GM23338 (cell line): ENCODE measurements around the gene THUMPD3. TPM values are rescaled to one million over a fixed set of nuclear protein-coding genes. Genes with fewer than 3 reads are reported as not detected.

Experiments used
- ATAC-seq: fragments of 200-7000 bp; cut with Tn5 transposase; 3 replicates; pipeline ENCODE4 v1.9.1; 2020
- DNase-seq: peaks from one replicate; pipeline ENCODE4 v3.0.0-alpha.2; 2015; ENCODE audit warnings: low spot score
- H2AFZ ChIP-seq: fragments of 200-600 bp; sonication (generic); 2 replicates; pipeline ENCODE4 v1.8.0; 2016; ENCODE audit warnings: antibody characterized with exemption, mild to moderate bottlenecking, moderate library complexity
- H3F3A ChIP-seq: fragments of 200-600 bp; sonication (generic); replicated peaks from 2 replicates; pipeline ENCODE4 v1.8.0; 2017; ENCODE audit warnings: antibody characterized with exemption, mixed run types, low read depth
- H3K27ac ChIP-seq: fragments of 200-600 bp; sonication (generic); 2 replicates; pipeline ENCODE4 v1.6.1; 2016; ENCODE audit warnings: low read depth
- H3K27me3 ChIP-seq: fragments of 200-600 bp; sonication (generic); 2 replicates; pipeline ENCODE4 v1.8.0; 2016; ENCODE audit warnings: mild to moderate bottlenecking, mixed run types, moderate library complexity; ENCODE audit not compliant: insufficient read depth
- H3K36me3 ChIP-seq: fragments of 200-600 bp; sonication (generic); 2 replicates; pipeline ENCODE4 v1.8.0; 2016; ENCODE audit warnings: mild to moderate bottlenecking; ENCODE audit not compliant: insufficient read depth
- H3K4me1 ChIP-seq: fragments of 200-600 bp; sonication (generic); 2 replicates; pipeline ENCODE4 v1.8.0; 2016; ENCODE audit warnings: mild to moderate bottlenecking, moderate library complexity; ENCODE audit not compliant: insufficient read depth
- H3K4me2 ChIP-seq: fragments of 200-600 bp; sonication (generic); 2 replicates; pipeline ENCODE4 v1.7.1; 2017; ENCODE audit warnings: mixed run types
- H3K4me3 ChIP-seq: fragments of 200-600 bp; sonication (generic); 2 replicates; pipeline ENCODE4 v1.6.1; 2016; ENCODE audit warnings: mixed run types
- H3K79me2 ChIP-seq: fragments of 200-600 bp; sonication (generic); replicated peaks from 2 replicates; pipeline ENCODE4 v1.8.0; 2017; ENCODE audit warnings: mild to moderate bottlenecking; ENCODE audit not compliant: insufficient read depth
- H3K9me2 ChIP-seq: fragments of 200-600 bp; sonication (generic); 2 replicates; pipeline ENCODE4 v1.8.0; 2017; ENCODE audit not compliant: insufficient read depth
- H4K20me1 ChIP-seq: fragments of 200-600 bp; sonication (generic); replicated peaks from 2 replicates; pipeline ENCODE4 v1.8.0; 2017; ENCODE audit warnings: mild to moderate bottlenecking; ENCODE audit not compliant: insufficient read depth
- H3K27ac Mint-ChIP-seq: 2 replicates; pipeline ENCODE4 v1.8.0; 2020; ENCODE audit warnings: inconsistent platforms, mild to moderate bottlenecking, moderate library complexity, mixed read lengths
- H3K27me3 Mint-ChIP-seq: 3 replicates; pipeline ENCODE4 v1.8.0; 2022; ENCODE audit warnings: low read depth, mild to moderate bottlenecking, moderate library complexity, mixed read lengths, inconsistent platforms; ENCODE audit not compliant: insufficient read depth, poor library complexity
- H3K36me3 Mint-ChIP-seq: 3 replicates; pipeline ENCODE4 v1.8.0; 2021; ENCODE audit warnings: low read depth, mild to moderate bottlenecking, inconsistent platforms, moderate library complexity, mixed read lengths
- H3K4me1 Mint-ChIP-seq: 3 replicates; pipeline ENCODE4 v1.8.0; 2020; ENCODE audit warnings: mild to moderate bottlenecking, inconsistent platforms, mixed read lengths
- H3K4me3 Mint-ChIP-seq: 3 replicates; pipeline ENCODE4 v1.8.0; 2021; ENCODE audit warnings: moderate library complexity, mild to moderate bottlenecking, inconsistent platforms, mixed read lengths
- H3K9me3 Mint-ChIP-seq: 3 replicates; pipeline ENCODE4 v1.8.0; 2020; ENCODE audit warnings: moderate library complexity, mild to moderate bottlenecking, inconsistent platforms, mixed read lengths
- CREB1 ChIP-seq: fragments of 250-450 bp; sonication (Bioruptor Pico); IDR thresholded peaks from 2 replicates; pipeline ENCODE4 v1.5.0; 2020; ENCODE audit warnings: low read depth, mild to moderate bottlenecking, moderate library complexity
- EZH2 ChIP-seq: fragments of 200-600 bp; sonication (generic); IDR thresholded peaks from one replicate; pipeline ENCODE4 v1.8.0; 2017; ENCODE audit warnings: antibody characterized with exemption, mild to moderate bottlenecking, low read depth; ENCODE audit not compliant: unreplicated experiment
- EZH2phosphoT487 ChIP-seq: fragments of 200-600 bp; sonication (generic); IDR thresholded peaks from one replicate; pipeline ENCODE4 v1.8.1; 2018; ENCODE audit warnings: antibody characterized with exemption; ENCODE audit not compliant: unreplicated experiment
- JUNB ChIP-seq: IDR thresholded peaks from one replicate; pipeline ENCODE4 v1.6.1; 2016; ENCODE audit warnings: antibody characterized with exemption; ENCODE audit not compliant: unreplicated experiment
- NANOG ChIP-seq: IDR thresholded peaks from 2 replicates; pipeline ENCODE4 v1.6.1; 2016; ENCODE audit warnings: antibody characterized with exemption, borderline replicate concordance
- POLR2AphosphoS5 ChIP-seq: IDR thresholded peaks from 2 replicates; pipeline ENCODE4 v1.6.1; 2016; ENCODE audit warnings: antibody characterized with exemption, low read depth
- STAT1 ChIP-seq: IDR thresholded peaks from one replicate; pipeline ENCODE4 v1.6.1; 2016; ENCODE audit warnings: antibody characterized with exemption; ENCODE audit not compliant: unreplicated experiment
- ZNF114 ChIP-seq: fragments of 250-450 bp; sonication (Bioruptor Pico); IDR thresholded peaks from 2 replicates; pipeline ENCODE4 v1.5.0; 2020; ENCODE audit warnings: mild to moderate bottlenecking, moderate library complexity
- ZNF331 ChIP-seq: fragments of 250-450 bp; sonication (Bioruptor Pico); IDR thresholded peaks from 2 replicates; pipeline ENCODE4 v1.5.0; 2020; ENCODE audit warnings: low read depth, mild to moderate bottlenecking, moderate library complexity
- polyA plus RNA-seq: library from polyadenylated mRNA; unstranded; fragments of >200 nt; fragmentation: Nextera tagmentation; extraction: Ambion mirVana; gene quantifications from 2 replicates; pipeline ENCODE4 v1.2.1, GENCODE V29; 2016
- total RNA-seq: library from RNA; depleted of rRNA; stranded (reverse); fragments of >200 nt; shearing (Covaris generic); gene quantifications from 2 replicates; pipeline ENCODE4 v1.2.3, GENCODE V29; 2014
- TF ChIP-seq, protein P1 (sequence below): IDR thresholded peaks from 2 replicates; pipeline ENCODE4 v1.6.1; 2016; ENCODE audit warnings: antibody characterized with exemption
- TF ChIP-seq, protein P2 (sequence below): fragments of 250-450 bp; sonication (Bioruptor Pico); IDR thresholded peaks from 2 replicates; pipeline ENCODE4 v1.5.0; 2020; ENCODE audit warnings: mild to moderate bottlenecking, moderate library complexity
- TF ChIP-seq, protein P3 (sequence below), 2 experiments: fragments of 200-600 bp in 1 of 2; sonication (generic) in 1 of 2; conservative IDR thresholded peaks; 2 replicates each; pipeline versions ENCODE4 v1.5.1 to v1.6.1; 2016 to 2017; ENCODE audit warnings: antibody characterized with exemption in 2 of 2, low read depth in 2 of 2, mild to moderate bottlenecking in 2 of 2, moderate library complexity in 1 of 2
- TF ChIP-seq, protein P4 (sequence below): IDR thresholded peaks from one replicate; pipeline ENCODE4 v1.6.1; 2018; ENCODE audit warnings: antibody characterized with exemption; ENCODE audit not compliant: unreplicated experiment

The THUMPD3 gene
- total and polyA plus RNA-seq, 2 experiments from 2014 or later, result 30.1 to 54.1 TPM

DNA sequence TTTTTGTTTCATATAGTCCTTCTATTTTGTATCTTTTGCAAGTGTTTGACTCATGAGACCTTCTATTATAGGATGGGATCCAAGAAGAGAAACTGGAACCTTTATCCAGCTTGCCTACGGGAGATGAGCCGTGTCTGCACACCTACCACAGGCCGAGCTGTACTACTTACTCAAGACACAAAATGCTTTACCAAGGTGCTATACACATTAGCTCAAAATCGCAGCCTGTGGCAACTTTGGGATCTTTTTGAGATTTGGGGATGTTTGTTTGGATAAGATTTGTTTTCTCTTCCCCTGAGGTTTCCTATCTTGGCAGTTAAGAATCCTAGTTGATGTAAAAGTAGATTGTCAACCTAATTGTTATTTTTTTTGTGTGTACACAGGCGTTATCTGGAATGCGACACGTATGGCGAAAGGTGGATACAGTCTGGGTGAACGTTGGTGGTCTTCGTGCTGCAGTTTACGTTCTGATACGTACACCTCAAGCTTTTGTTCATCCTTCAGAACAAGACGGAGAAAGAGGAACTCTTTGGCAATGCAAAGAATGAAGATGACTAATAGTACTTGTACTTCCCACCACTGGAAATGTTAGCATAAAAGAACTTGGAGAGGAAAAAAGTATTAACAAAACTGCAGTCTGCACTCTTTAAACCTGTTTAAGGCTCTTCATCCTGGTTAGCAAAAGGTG, 21.4 kb downstream of the THUMPD3 start:
- peak; percentile 14; the same call in 1 of the 3 replicates for ATAC-seq
- H3K79me2 ChIP-seq, result peaks cover under 1% of the 10 kb centered on the region; the same call in 1 of the 2 replicates

More for the DNA sequence above, 21.4 kb downstream of the THUMPD3 start:
- H3K36me3 ChIP-seq, result peaks cover 25% of the 10 kb centered on the region
- H3K4me1 ChIP-seq, result no peaks in the 10 kb centered on the region
- TF ChIP-seq POLR2AphosphoS5 (no peak; the same call in 1 of the 2 replicates), EZH2 (no peak), ZNF331 (CRISPR knock-in tag) (no peak), JUNB (no peak), EZH2phosphoT487 (no peak), CREB1 (CRISPR knock-in tag) (no peak), NANOG (no peak), ZNF114 (CRISPR knock-in tag) (no peak), STAT1 (no peak)
- TF ChIP-seq, protein P1, sequence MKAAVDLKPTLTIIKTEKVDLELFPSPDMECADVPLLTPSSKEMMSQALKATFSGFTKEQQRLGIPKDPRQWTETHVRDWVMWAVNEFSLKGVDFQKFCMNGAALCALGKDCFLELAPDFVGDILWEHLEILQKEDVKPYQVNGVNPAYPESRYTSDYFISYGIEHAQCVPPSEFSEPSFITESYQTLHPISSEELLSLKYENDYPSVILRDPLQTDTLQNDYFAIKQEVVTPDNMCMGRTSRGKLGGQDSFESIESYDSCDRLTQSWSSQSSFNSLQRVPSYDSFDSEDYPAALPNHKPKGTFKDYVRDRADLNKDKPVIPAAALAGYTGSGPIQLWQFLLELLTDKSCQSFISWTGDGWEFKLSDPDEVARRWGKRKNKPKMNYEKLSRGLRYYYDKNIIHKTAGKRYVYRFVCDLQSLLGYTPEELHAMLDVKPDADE, result no peak
- TF ChIP-seq, protein P2, sequence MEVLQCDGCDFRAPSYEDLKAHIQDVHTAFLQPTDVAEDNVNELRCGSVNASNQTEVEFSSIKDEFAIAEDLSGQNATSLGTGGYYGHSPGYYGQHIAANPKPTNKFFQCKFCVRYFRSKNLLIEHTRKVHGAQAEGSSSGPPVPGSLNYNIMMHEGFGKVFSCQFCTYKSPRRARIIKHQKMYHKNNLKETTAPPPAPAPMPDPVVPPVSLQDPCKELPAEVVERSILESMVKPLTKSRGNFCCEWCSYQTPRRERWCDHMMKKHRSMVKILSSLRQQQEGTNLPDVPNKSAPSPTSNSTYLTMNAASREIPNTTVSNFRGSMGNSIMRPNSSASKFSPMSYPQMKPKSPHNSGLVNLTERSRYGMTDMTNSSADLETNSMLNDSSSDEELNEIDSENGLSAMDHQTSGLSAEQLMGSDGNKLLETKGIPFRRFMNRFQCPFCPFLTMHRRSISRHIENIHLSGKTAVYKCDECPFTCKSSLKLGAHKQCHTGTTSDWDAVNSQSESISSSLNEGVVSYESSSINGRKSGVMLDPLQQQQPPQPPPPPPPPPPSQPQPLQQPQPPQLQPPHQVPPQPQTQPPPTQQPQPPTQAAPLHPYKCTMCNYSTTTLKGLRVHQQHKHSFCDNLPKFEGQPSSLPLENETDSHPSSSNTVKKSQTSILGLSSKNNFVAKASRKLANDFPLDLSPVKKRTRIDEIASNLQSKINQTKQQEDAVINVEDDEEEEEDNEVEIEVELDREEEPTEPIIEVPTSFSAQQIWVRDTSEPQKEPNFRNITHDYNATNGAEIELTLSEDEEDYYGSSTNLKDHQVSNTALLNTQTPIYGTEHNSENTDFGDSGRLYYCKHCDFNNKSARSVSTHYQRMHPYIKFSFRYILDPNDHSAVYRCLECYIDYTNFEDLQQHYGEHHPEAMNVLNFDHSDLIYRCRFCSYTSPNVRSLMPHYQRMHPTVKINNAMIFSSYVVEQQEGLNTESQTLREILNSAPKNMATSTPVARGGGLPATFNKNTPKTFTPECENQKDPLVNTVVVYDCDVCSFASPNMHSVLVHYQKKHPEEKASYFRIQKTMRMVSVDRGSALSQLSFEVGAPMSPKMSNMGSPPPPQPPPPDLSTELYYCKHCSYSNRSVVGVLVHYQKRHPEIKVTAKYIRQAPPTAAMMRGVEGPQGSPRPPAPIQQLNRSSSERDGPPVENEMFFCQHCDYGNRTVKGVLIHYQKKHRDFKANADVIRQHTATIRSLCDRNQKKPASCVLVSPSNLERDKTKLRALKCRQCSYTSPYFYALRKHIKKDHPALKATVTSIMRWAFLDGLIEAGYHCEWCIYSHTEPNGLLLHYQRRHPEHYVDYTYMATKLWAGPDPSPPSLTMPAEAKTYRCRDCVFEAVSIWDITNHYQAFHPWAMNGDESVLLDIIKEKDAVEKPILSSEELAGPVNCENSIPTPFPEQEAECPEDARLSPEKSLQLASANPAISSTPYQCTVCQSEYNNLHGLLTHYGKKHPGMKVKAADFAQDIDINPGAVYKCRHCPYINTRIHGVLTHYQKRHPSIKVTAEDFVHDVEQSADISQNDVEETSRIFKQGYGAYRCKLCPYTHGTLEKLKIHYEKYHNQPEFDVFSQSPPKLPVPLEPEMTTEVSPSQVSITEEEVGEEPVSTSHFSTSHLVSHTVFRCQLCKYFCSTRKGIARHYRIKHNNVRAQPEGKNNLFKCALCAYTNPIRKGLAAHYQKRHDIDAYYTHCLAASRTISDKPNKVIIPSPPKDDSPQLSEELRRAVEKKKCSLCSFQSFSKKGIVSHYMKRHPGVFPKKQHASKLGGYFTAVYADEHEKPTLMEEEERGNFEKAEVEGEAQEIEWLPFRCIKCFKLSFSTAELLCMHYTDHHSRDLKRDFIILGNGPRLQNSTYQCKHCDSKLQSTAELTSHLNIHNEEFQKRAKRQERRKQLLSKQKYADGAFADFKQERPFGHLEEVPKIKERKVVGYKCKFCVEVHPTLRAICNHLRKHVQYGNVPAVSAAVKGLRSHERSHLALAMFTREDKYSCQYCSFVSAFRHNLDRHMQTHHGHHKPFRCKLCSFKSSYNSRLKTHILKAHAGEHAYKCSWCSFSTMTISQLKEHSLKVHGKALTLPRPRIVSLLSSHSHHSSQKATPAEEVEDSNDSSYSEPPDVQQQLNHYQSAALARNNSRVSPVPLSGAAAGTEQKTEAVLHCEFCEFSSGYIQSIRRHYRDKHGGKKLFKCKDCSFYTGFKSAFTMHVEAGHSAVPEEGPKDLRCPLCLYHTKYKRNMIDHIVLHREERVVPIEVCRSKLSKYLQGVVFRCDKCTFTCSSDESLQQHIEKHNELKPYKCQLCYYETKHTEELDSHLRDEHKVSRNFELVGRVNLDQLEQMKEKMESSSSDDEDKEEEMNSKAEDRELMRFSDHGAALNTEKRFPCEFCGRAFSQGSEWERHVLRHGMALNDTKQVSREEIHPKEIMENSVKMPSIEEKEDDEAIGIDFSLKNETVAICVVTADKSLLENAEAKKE (CRISPR knock-in tag), result no peak
- TF ChIP-seq, protein P3, sequence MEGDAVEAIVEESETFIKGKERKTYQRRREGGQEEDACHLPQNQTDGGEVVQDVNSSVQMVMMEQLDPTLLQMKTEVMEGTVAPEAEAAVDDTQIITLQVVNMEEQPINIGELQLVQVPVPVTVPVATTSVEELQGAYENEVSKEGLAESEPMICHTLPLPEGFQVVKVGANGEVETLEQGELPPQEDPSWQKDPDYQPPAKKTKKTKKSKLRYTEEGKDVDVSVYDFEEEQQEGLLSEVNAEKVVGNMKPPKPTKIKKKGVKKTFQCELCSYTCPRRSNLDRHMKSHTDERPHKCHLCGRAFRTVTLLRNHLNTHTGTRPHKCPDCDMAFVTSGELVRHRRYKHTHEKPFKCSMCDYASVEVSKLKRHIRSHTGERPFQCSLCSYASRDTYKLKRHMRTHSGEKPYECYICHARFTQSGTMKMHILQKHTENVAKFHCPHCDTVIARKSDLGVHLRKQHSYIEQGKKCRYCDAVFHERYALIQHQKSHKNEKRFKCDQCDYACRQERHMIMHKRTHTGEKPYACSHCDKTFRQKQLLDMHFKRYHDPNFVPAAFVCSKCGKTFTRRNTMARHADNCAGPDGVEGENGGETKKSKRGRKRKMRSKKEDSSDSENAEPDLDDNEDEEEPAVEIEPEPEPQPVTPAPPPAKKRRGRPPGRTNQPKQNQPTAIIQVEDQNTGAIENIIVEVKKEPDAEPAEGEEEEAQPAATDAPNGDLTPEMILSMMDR (conservative IDR thresholded peaks at IDR 0.05; ENCODE audit: low read depth in 2 of 2), result no peak
- TF ChIP-seq, protein P4, sequence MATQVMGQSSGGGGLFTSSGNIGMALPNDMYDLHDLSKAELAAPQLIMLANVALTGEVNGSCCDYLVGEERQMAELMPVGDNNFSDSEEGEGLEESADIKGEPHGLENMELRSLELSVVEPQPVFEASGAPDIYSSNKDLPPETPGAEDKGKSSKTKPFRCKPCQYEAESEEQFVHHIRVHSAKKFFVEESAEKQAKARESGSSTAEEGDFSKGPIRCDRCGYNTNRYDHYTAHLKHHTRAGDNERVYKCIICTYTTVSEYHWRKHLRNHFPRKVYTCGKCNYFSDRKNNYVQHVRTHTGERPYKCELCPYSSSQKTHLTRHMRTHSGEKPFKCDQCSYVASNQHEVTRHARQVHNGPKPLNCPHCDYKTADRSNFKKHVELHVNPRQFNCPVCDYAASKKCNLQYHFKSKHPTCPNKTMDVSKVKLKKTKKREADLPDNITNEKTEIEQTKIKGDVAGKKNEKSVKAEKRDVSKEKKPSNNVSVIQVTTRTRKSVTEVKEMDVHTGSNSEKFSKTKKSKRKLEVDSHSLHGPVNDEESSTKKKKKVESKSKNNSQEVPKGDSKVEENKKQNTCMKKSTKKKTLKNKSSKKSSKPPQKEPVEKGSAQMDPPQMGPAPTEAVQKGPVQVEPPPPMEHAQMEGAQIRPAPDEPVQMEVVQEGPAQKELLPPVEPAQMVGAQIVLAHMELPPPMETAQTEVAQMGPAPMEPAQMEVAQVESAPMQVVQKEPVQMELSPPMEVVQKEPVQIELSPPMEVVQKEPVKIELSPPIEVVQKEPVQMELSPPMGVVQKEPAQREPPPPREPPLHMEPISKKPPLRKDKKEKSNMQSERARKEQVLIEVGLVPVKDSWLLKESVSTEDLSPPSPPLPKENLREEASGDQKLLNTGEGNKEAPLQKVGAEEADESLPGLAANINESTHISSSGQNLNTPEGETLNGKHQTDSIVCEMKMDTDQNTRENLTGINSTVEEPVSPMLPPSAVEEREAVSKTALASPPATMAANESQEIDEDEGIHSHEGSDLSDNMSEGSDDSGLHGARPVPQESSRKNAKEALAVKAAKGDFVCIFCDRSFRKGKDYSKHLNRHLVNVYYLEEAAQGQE, result no peak
- no peak overlapping the region for H3K4me3 Mint-ChIP-seq
- H3K4me3 ChIP-seq, result no peak overlapping the region
- no peak for DNase-seq
- H3K4me2 ChIP-seq, result no peak overlapping the region
- H3K9me2 ChIP-seq, result no peaks in the 10 kb centered on the region
- peaks cover 3% of the 10 kb centered on the region; the same call in 2 of the 3 replicates for H3K4me1 Mint-ChIP-seq
- peaks cover 87% of the 10 kb centered on the region for H3K36me3 Mint-ChIP-seq
- no peaks in the 10 kb centered on the region; the same call in 1 of the 2 replicates for H4K20me1 ChIP-seq
- H3K27me3 Mint-ChIP-seq, result peaks cover 7% of the 10 kb centered on the region
- peak overlapping the region; percentile 61; the same call in 1 of the 2 replicates for H3K27ac ChIP-seq
- H3F3A ChIP-seq, result peaks cover 31% of the 10 kb centered on the region; the same call in 1 of the 2 replicates
- peak overlapping the region; percentile 4; the same call in 1 of the 2 replicates for H3K27ac Mint-ChIP-seq
- no peak overlapping the region for H2AFZ ChIP-seq
- H3K27me3 ChIP-seq, result no peaks in the 10 kb centered on the region
- H3K9me3 Mint-ChIP-seq, result no peaks in the 10 kb centered on the region
